Gastroesophageal sphincter (tissue), 3 donors: ENCODE data around the gene CCND1.

Experiments used
- POLR2A ChIP-seq, 2 donors: fragments of 450-650 bp; IDR thresholded peaks; one replicate each; pipeline ENCODE4 v1.6.1; 2017; ENCODE audit warnings: antibody characterized with exemption in 2 of 2, mild to moderate bottlenecking in 2 of 2, moderate library complexity in 1 of 2
- TF ChIP-seq, protein P1 (sequence below), 4 experiments: fragments of 200-600 bp in 2 of 4; fragments of 450-650 bp in 2 of 4; sonication (generic) in 1 of 4; IDR thresholded peaks; one replicate each; pipeline ENCODE4 v1.5.1; 2017 to 2019; ENCODE audit warnings: antibody characterized with exemption in 4 of 4, mild to moderate bottlenecking in 2 of 4, moderate library complexity in 2 of 4

DNA sequence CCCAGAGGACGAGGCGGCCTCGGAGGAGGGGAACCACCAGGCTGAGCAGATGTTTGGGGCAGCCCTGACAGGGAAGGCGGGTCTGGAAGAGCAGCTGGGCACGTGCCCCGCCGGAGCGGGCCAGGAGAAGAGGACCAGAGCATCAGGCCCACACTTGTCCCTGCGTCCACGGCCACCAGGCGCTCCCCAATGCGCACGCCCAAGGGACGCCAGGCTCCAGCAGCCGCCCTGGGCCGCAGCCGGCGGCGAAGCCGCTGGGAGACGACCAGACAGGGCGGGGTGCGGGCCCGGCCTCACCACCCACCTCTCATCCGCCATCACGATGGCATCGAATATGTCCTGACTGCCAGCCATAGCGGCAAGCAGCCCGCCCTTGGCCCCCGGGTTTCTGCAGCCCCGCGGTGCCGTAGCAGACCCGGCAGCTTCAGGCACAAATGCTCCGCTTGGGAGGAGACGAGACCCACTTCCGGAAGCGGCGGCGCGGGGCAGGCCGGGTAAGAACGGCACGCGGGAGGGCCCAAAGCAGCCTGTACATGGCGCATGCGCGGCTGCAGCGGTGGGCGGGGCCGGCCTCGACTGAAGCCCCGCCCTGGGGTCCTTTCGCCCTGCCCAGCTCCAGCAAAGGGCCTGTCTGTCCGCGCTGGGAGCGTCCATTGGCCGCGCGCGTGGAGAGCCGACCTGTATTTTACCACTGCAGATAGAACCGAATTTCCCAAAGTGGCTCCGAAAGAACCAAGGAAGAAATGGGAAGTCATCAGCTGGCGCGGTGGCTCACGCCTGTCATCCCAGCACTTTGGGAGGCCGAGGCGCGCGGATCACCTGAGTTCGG, 34.1 kb downstream of the CCND1 start, which contains the start of gene LTO1:
- TF ChIP-seq, protein P1, sequence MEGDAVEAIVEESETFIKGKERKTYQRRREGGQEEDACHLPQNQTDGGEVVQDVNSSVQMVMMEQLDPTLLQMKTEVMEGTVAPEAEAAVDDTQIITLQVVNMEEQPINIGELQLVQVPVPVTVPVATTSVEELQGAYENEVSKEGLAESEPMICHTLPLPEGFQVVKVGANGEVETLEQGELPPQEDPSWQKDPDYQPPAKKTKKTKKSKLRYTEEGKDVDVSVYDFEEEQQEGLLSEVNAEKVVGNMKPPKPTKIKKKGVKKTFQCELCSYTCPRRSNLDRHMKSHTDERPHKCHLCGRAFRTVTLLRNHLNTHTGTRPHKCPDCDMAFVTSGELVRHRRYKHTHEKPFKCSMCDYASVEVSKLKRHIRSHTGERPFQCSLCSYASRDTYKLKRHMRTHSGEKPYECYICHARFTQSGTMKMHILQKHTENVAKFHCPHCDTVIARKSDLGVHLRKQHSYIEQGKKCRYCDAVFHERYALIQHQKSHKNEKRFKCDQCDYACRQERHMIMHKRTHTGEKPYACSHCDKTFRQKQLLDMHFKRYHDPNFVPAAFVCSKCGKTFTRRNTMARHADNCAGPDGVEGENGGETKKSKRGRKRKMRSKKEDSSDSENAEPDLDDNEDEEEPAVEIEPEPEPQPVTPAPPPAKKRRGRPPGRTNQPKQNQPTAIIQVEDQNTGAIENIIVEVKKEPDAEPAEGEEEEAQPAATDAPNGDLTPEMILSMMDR (IDR thresholded peaks at IDR 0.05), result peak in 2 of 4 experiments; percentile 2 to 8
- peak; percentile 59 to 69 for TF ChIP-seq POLR2A (IDR thresholded peaks at IDR 0.05)
